GM21529 (cell line): Measurements from ENCODE around the gene JAKMIP1.
"Not testable (repeated sequence)": the region's sequence is repeated elsewhere in the genome, so short reads cannot be mapped to it uniquely, and the experiment has no call there.

Source experiments
- ATAC-seq: cut with Tn5 transposase; IDR thresholded peaks from one replicate; pipeline ENCODE4 v1.9.1; 2021; ENCODE audit not compliant: unreplicated experiment

Gene JAKMIP1

DNA sequence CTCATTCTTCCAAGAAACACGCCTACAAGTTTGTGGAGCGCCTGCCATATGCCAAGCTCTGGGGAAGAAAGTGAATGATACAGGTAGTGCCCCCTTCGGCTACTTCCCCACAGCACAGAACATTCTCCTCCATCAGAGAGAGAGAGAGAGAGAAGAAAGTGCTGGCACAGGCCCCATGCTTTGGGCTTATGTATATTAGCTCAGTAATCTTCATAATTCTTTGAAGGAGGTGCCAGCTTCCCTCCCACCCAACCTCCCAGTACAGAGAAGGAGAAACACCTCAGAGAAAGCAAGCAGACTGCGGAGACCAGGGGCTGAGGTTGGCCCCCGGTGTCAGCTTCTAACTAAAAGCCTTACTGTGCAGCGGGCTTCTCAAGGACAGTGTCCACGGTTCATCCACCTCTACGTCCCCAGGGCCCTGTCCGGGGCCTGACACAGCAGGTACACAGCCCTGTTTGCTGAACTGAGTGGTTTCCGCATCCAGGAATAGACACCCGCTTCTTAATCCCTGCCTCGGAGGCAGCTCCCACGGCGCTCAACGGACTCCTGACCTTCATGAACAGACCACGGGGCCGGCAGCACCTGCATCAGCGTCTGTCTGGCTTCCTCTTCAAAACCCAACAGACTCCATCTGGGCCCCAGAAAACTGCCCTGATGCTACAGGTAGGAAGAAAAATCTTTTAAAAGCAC is 50.2 kb downstream of the JAKMIP1 start:
- ATAC-seq, result no peak

DNA sequence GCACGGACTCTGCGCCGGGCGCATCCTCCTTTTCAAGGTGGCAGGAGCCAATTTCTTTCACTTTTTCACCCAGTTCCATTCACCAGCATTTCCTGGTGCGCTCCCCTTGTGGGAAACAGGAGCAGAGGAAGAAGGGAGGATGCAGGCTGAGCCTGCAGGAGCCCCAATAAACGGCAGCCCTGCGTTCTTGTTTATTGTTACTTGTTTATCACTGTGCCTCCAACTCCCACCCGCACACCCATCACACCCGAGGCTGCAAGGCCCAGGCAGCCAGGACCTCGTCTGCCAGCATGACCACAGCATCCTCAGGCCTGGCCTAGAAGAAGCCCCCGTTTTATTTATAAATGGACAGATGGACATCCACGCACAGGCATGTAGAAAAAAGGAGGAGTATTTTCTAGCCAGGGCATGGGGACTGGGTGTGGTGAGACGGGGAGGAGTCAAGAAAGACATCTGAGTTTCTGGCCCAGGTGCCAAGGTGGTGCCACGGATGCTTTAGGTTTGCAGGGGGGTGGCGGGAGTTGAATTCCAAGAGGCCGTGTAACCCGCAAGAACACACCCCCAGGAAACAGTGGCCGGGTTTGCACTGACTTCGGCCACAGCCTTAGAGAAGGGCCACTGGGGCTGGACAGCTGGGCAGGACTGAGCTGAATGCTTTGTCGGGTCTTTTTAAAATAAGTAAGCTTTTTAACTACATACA is 51.7 kb downstream of the JAKMIP1 start:
- no peak for ATAC-seq

DNA sequence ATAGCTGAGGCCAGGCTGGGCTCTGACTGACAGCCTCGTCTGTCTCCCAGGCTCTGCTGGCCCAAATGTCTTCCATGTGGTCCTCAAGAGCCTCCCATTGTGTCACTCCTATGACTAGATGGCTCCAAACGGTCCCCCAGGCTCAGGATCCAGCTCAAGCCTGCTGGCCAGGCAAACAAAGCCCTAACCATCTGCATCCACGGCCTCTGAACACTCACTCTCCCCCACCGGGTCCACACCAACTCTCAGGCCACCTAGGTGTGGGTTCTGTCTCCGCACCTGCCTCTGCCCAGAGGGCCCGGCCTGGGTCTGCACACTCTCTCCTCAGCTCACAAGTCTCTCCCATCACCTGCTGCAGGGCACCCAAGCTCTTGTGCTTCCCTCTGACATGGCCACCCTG is 52.9 kb downstream of the JAKMIP1 start:
- no peak for ATAC-seq

DNA sequence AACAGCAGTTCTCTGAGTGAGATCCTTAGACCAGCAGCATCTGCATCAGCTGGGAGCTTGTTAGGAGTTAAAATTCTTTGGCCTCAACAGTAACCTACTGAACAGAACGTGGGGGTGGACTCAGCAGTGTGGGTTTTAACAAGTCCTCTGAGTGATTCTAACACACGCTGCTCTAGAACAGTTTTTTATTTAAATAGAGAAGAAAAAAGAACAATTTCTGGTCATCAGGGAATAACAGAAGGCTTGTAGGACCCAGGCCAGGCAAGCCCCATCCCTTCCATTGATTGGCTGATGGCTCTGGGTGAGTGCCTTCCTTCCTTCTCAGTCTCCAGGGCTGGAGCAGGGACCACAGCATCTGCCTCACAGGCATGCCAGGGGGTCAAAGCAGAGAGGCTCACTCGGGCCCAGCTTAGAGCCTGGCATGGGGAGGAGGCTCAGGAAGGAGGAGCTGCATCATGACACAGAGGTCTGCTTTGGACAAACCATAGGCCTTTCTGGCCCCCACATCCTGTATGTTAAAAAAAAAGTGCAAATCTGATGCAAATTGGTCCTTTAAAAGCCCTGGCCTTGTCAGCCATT is 56.7 kb downstream of the JAKMIP1 start:
- ATAC-seq, result no peak

DNA sequence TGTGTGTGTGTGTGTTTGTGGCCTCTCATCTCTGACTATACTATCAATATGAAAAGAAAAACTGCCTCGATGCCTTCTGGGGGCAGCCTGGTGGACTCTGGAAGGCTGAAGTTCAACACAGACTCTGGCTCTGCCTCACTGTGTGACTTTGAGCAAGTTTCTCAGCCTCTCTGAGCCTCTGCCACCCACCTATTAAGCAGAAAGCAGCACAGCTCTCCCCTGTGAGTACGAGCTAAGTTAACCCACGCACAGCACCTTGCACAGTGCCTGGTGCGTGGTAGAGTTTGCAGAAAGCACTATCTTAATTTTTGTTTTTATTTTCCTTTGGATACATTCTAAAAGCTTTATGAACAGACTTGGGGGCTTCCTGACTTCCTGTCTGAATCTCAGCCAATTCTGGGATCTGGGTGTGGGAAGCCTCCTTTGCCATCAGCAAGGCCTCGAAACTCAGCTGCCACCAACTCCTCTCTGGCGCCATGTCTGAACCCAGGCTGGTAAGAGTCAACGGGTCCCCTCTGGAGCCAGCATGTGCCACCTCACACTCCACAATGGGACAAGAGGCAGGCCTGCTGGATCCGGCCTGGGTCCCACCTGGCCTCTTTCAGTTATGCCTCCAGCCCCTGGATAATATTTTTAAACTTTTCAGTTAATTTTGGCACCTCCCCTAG is 57.3 kb downstream of the JAKMIP1 start:
- ATAC-seq, result no peak

DNA sequence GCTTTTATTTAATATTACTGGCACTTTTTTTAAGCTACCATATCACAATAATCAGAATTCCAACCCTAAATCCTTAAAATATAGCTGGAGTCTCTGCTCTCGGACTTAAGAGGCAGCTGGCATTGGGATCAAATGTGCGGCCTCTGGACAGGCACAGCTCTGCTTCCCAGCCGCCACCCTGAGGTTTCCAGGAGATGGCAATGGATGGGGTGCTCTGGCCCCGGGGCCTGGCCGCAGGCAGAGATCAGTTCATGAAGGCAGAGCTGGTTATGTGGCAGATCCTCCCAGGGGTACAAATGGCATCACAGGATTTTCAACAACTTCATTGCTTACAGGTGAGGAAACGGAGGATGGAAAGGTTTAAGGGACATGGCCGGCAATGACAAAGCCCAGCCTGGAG is 57.8 kb downstream of the JAKMIP1 start:
- no peak for ATAC-seq

DNA sequence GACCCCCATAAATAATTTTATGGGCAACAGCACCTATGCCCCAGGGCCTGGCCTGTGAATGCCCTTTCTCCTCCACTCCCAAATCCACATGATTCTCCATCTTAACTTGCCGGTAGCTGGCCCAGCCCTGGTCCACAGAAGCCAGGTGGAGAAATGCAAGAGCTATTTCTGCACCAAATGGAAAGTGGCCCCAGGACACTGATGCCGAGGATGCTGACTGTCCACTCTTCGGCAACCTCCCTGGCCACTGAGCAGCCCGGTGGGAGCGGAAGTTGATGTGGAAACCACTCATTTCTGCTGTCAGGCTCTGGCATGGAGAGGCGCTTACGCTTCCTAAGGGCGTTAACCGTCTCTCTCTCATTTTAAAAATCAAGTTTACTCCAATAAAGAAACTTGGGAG is 58.8 kb downstream of the JAKMIP1 start:
- no peak for ATAC-seq

DNA sequence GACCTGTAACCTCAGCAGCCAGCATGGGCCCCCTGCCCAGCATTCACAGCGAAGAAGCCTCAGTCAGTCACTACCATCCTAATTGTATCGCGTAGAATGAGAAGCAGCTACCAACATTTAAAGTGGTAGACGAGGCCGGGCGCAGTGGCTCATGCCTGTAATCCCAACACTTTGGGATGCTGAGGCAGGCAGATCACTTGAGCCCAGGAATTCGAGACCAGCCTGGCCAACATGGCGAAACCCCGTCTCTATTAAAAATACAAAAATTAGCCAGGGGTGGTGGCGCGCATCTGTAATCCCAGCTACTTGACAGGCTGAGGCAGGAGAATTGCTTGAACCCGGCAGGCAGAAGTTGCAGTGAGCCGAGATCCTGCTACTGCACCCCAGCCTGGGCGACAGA is 59.3 kb downstream of the JAKMIP1 start:
- not testable (repeated sequence) for ATAC-seq

DNA sequence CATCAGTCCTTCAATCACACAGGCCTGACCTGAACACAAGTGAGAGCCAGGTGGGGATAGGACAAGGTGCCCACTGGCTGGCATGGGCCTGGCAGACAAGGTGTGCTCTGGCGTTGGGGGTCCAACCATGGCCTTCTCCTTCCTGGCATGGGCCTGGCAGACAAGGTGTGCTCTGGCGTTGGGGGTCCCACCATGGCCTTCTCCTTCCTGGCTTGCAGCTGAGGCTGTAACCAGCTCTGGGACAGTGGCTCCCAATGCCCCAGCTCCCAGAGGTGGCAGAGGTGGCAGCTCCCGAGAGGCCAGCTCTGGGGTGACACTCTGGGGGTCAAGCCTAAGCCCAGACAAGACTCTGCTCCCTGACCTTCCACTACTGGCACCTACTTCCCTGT is 62.6 kb downstream of the JAKMIP1 start:
- no peak for ATAC-seq

DNA sequence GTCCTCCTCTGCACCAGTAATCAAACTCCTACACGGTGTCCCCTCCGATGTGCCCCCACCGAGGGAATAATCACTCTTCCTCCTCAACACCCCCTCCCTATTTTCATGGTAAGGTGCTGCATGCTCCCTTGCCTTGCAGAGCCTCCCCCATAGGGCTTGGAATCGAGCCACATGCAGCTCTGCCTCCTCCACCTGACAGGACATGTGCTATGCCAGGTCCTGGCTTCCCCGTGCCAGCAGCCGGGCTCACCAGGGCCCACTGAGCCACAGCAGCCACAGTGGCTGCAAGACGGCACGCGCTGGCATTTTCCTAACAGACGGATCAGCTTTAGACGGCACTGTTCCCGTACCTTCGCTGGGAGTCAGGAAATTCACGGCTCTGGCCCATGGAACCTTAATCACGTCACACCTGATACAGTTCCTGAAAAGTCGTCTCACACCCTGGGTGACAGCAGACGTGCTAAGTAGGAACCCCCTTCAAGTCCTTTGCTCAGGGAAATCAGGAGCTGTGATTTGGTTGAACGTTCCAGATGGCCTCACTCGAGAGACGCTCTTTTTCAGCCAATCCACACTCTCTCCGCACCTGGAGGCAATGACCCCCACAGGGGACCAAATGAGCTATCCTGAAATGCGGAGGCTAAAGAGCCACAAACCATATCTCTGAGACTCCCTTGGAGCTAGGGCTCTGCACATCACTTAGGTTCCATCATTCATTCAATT is 63.2 kb downstream of the JAKMIP1 start:
- no peak for ATAC-seq

DNA sequence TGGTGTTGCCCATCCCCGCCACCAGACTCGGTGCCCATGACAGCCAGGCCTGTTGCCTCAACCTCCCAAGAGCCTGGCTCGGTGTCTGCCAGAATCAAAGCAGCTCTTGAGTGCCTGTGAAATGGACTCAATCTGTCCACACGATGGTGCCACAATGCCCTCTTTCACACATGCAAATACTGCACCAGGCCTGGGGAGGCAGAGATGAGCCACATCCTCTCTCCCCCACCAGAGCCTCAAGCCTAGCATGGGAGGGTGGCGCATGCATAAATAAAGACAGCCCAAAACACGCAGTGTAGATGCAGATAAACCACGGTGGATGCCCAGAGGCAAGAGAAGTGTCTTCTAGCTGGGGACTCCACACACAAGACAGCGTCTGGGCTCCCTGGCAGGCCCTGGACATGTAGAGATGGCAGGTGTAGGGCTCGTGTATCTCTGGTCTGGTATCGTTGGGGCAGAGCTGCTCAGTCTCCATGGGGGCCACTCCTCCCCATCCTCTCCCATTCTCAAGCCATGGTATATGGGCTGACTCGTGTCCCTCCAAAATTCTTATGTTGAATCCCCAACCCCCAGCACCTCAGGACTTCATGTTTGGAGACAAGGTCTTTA is 65.6 kb downstream of the JAKMIP1 start:
- ATAC-seq, result peak; percentile 92

DNA sequence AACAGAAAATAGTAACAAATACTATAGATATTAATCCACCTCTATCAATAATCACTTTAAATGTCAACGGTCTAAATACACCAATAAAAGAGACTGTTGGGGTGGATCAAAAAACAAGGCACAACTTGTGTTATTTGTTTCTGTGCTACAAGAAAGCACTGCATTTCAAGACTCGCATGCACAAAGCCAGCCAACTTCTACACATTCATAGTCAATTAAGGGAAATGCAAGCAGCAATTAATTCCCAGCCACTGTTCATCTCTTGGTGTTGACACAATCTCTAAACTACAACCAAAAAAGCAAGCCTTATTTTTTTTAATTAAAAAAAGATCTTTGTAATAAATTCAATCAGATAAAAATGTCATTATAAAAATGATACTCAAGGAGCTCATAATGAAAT is 67.6 kb downstream of the JAKMIP1 start:
- no peak for ATAC-seq

DNA sequence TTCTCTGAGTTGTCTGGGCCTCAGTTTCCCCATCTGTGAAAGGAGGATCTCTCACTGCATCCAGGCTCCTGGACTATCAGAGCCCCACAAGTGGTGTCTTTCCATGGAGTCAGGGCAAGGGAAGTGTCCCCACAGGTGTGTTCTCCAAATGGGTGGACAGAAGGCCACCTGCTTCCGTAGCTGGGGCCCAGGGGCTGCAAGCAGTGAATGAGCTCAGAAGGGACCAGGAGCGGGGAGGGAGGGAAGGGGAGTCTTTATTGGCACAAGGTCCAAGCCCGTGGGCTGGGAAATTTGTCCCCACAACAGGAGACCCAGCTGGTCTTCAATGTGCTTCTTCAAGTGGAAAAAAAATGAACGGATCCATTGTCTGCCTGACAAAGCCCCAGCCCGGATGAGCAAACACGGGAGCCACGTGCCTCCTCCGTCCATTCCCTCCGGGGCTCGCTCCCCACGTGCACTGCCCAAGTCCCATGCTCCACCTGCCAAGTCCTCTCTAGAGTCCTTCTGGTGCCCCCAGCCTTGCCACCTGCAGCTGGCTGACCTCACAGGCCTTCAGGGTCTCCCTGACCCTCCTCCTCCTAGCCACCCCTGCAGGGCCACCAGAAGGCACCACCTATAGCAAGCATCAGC is 72.0 kb downstream of the JAKMIP1 start:
- ATAC-seq, result no peak

DNA sequence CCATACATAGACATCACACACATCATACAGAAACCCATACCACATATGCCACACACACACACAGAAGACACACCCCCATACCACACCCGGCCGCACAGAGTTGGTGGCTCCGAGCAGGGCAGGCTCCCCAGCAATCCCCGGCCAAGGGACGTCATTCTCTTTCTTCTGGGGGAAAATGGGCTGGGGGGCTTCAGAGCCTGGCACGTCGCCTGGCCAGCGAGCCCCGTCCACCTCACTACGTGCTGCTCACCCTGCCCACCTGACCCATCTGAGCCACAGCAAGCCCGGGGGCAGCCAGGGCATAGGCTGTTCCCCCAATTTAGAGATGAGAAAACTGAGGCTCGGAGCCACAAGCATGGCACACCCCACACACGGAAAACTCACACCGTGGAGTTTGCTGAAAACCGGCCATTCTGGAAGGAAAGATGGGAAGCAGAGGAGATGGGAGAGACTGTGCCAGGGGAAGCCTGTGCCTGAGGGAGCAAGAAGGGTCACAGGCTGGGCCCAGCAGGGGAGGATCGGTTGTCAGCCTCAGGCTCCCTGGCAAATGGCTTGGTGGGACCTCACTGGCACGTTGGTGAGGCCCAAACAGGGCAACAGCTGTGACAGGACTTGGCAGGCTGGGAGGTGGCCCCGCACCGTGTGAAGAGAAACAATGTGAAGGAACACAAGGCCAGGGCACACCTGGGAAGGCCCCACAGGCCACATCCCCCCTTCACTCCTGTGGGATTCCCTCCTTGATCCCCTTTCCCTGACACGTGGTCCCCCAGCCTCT is 73.2 kb downstream of the JAKMIP1 start:
- no peak for ATAC-seq

DNA sequence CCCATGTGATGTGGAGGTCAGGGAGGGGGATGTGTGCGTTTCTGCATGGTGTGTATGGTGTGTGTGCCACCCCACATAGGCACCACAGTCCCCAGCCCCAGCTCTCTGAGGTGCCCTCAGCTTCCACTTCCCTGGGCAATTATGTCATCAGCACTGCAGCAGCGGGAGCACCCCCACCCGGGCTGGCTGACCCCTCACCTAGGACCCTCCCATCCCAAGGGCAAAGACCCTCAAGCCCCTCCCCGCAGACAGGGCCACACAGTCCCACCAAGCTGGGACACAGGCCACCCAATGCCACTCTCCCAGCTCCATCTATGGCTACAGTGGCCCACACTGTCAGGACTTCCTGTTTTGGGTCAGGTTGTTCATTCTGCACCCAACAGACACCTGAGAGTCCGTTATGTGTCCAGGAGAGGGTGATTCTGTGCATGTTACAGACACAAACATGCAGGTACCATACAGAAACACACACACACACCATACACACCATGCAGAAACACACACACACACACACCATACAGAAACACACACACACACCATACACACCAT is 75.2 kb downstream of the JAKMIP1 start:
- no peak for ATAC-seq

DNA sequence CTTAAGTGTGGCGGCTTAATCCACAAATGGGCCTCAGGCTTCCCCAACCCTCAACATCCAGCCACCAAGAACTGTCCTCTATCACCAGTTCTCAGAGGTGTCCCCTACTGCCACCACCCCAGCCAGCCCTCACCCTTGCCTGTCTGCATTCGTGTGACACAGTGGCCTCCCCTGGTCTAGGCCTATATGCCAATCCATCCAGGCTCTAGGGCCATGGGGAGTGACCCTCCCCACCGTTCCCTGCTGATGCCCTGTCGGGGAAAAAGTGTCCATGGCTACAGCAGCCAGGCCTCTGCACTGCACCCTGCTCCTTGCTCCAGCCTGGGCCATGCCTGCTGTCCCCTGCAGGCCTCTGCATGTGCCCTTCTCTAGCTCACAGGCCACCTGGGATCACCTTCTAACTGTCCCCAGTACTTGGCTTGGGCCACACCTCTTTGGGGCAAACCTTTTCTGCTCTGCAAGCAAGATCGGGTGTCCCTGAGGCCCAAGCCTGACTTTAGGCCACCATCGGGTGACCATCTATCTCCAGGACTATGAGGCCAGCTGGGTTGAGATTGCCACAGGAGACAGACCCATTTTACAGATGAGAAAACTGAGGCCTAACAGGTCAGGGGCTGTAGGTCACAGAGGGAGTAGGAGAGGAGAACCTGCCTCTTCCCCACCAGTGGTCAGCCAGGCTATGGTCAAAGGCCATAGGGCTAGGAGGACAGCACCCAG is 75.8 kb downstream of the JAKMIP1 start:
- ATAC-seq, result no peak

DNA sequence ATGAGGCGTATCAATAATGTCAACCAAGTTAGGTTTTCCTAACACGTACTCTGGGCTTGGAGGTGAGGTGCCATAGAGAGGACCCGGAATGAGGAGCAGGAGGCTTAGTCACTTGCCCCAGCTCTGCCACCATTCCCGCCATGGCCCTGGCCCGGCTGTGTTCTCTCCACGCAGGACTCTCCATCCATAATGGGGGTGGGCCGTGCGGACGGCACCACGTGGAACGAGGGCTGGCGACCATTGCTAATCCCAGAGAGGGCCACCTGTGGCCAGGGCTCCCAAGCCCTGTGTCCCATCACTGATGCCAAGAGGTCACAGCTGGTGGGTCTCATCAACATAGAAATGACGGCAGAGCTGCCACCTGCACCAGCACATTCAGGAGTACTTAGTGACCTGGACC is 76.4 kb downstream of the JAKMIP1 start:
- ATAC-seq, result no peak

DNA sequence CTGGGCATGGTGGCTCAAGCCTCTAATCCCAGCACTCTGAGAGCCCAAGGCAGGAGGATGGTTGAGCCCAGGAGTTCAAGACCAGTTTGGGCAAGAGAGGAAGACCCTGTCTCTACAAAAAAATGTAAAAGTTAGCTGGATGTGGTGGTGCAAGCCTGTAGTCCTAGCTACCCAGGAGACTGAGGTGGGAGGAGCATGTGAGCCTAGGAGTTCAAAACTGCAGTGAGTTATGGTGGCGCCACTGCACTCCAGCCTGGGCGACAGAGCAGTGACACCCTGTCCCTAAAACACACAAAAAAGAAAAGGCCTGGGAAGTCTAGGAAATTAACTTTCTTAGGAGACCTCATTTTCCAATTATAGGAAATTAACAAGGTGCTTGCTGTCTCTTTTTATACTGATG is 76.8 kb downstream of the JAKMIP1 start:
- no peak for ATAC-seq

DNA sequence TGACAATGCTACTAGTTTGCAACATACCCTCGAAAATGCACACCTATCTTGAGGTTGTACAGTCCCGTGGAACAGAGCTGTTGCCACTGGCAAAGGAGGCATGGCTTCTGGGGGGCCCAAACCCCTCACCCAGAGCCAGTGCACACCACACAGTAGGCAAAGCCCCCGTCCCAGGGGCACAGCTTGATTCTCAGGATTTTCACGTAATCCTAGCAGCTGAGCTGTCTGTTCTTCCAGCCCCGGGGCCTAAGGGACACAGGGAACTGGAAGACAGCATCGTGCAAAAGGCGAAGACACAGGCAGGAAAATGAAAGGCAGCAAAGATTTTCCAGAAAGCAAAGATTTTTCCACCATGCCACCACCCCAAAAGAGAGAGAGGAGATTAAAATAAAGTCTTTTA is 77.2 kb downstream of the JAKMIP1 start:
- no peak for ATAC-seq
